LNCaP clone FGC (cell line): ENCODE data around the gene CCDC70.
"Not testable (repeated sequence)": the region's sequence is repeated elsewhere in the genome, so short reads cannot be mapped to it uniquely, and the experiment has no call there.

Experiments
- DNase-seq: peaks from one replicate; pipeline ENCODE4 v3.0.0-alpha.2; 2011; ENCODE audit warnings: low read depth
- H3K4me3 ChIP-seq: 2 replicates; pipeline ENCODE4 v1.5.1; 2011; ENCODE audit warnings: mild to moderate bottlenecking, low read depth, low read length, control low read depth
- CTCF ChIP-seq: IDR thresholded peaks from 2 replicates; pipeline ENCODE4 v1.5.1; 2012; ENCODE audit warnings: mild to moderate bottlenecking; ENCODE audit not compliant: control insufficient read depth, insufficient read depth; ENCODE audit errors: extremely low read depth

The CCDC70 gene

DNA sequence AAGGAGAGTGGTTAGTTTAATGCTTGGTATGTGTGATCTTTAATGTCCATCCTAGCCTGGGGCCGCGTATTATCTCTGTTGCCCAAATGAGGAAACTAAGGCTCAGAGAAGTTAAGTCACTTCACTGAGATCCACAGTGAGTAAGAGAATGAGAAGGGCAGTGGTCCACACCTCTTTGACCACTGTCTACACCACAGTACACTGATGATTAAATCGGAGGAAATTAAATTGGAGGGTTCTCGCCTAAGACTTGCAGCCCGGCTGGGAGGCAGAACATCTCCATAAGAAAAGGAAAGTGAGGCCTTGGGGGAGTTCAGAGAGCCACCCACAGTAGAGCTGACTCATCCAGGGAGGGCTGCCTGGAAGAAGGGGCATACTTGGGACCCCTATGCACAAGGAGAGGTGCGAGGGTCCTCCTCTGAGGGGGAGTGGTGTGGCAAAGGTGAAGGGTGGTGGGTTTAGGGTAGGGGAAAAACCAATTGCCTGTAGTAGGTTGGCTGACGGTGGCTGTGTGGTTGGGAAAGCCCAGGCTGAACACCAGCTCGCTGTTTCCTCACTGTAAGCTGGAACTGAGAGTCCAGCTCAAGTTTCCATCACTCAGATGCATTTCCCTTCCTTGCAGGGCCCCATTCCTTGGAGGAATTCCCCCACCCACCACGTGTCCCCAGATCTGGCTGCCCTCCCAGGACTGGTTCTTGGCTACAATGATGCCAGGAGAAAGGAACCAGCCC is 42.8 kb upstream of the CCDC70 start:
- DNase-seq = no peak
- no peak overlapping the region for H3K4me3 ChIP-seq
- TF ChIP-seq CTCF = no peak

- no peak overlapping the region for H3K4me3 ChIP-seq
- no peak for DNase-seq
- TF ChIP-seq CTCF = no peak
These were observed 42.2 kb upstream of the CCDC70 start for GRCh38 chr13:51819544-51819943.

GRCh38 chr13:51820016-51820597 is 41.7 kb upstream of the CCDC70 start:
- DNase-seq = no peak
- H3K4me3 ChIP-seq = no peak overlapping the region
- TF ChIP-seq CTCF = no peak

DNA sequence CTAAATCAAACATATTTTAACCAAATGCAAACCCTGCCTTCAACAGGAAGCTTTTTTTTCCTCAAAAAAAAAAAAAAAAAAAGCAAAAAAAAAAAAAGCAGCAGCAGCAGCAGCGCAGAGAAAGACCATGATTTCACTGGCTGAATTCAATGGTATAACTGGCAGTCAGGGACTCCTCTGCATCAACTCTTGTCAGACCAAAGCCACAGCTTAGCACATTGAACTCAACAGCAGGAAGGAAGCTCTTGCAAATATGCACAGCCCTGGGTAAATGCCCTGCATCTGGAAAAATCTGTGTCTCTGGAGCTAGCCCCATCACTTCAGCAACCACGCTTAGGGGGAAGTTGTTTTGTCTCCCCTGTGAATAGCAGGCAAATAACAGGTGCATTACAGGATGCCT is 40.2 kb upstream of the CCDC70 start:
- TF ChIP-seq CTCF = no peak
- H3K4me3 ChIP-seq = no peak overlapping the region
- DNase-seq = no peak

DNA sequence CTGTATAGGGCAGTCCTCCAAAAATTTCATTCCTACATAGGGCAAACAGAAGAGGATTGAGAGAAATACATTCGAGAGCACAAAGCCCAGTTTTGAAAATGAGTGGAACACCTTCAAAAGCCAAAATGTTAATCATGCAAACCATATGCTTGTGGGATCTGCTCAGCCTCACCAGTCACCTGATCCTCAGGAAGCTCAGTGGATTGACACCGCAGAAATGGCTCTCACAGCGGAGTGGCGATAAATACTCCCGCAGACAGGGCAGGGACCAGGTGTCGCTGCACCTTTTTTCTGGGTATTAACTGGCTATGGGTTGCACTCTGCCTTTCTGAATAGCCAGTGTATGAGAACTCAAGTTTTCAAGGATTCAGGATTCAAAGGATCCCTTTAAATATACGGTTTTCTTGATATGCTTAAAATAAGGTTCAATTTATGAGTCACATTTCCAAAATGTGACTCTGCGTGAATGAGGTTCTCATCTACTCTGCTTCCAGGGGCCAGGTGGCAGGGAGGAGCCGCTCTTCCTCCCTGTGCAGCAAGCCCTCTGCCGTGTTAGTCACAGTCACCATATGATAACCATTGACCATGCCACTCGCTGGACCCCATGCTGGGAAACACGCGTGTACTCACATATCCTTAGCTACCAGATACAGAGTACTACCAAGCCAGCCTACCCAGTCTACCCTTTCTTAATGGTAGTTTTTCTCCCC is 39.5 kb upstream of the CCDC70 start:
- no peak overlapping the region for H3K4me3 ChIP-seq
- no peak for DNase-seq
- TF ChIP-seq CTCF = no peak

DNA sequence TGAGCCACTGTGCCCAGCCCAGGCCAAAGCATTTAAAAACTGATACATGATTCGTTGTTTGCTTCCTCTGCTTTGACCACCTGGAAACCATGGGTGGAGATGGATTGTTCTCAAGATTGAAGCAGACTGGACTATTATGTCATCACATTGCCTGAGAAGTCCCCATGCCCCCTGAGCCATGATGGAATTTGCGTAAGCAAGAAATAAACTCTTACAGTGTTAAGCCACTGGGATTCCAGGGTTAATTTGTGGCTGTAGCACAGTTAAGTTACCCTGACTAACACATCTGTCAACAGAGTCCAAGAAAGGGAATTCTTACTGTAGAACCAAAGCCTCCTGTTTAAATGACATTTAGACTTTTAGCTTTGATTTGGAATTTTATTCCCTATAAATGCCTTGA is 38.4 kb upstream of the CCDC70 start:
- no peak overlapping the region for H3K4me3 ChIP-seq
- DNase-seq = no peak
- TF ChIP-seq CTCF = no peak

DNA sequence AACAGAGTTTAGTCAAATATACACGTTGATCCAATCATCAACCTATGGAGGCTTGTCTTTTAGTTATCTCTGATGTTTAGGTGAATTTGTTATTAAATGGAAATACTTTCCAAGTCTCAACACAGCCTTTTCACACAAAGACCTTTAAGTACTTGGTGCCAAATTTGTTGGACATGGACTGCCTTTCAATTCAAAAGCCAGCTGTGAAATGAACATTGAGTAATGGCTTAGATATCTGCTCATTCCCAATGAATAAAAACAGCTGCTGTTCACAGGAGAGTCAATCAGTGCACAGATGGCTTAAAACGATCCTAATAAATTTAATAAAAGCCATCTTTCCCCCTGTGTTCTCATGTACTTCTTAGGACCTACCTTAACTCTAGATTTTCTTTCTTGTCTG is 37.9 kb upstream of the CCDC70 start:
- TF ChIP-seq CTCF = no peak
- no peak overlapping the region for H3K4me3 ChIP-seq
- no peak for DNase-seq

- not testable (repeated sequence) for H3K4me3 ChIP-seq, DNase-seq
These were observed 37.1 kb upstream of the CCDC70 start for GRCh38 chr13:51824712-51825111.
